COLO668 (cell line): Measurements from ENCODE around the gene CBY1.
"Not testable (repeated sequence)": the region's sequence is repeated elsewhere in the genome, so short reads cannot be mapped to it uniquely, and the experiment has no call there.

Experiments used
- DNase-seq: peaks from one replicate; lab custom pipeline; 2025; ENCODE audit not compliant: unreplicated experiment; lab: John Stamatoyannopoulos, UW

CBY1 gene

GRCh38 chr22:38656256-38657044, at the start of gene CBY1, which contains the start of gene FAM227A:
CBY1 (plus strand) TSS chr22:38656638; CDS start chr22:38668055, 11,417 bp downstream.
FAM227A (minus strand) TSS chr22:38656392; CDS start chr22:38650168, 6,224 bp downstream.
- peak; percentile 96 for DNase-seq

GRCh38 chr22:38607680-38608079, 48.8 kb upstream of the CBY1 start:
- DNase-seq, result no peak

- DNase-seq, result no peak
Observed at GRCh38 chr22:38608992-38609750, 47.3 kb upstream of the CBY1 start.

GRCh38 chr22:38610234-38610633, 46.2 kb upstream of the CBY1 start:
- no peak for DNase-seq

- no peak for DNase-seq
Observed at GRCh38 chr22:38611559-38611958, 44.9 kb upstream of the CBY1 start.

GRCh38 chr22:38612217-38613006, 44.0 kb upstream of the CBY1 start:
- no peak for DNase-seq

GRCh38 chr22:38613588-38613987, 42.9 kb upstream of the CBY1 start:
- DNase-seq, result no peak

GRCh38 chr22:38614332-38615063, 41.9 kb upstream of the CBY1 start:
- no peak for DNase-seq

- not testable (repeated sequence) for DNase-seq
Observed at GRCh38 chr22:38615064-38615405, 41.4 kb upstream of the CBY1 start.

GRCh38 chr22:38618258-38618657, 38.2 kb upstream of the CBY1 start:
- no peak for DNase-seq

- DNase-seq, result no peak
Observed at GRCh38 chr22:38618682-38619081, 37.8 kb upstream of the CBY1 start.

GRCh38 chr22:38623351-38623750, 33.1 kb upstream of the CBY1 start:
- DNase-seq, result no peak

- DNase-seq, result peak; percentile 42
Observed at GRCh38 chr22:38628444-38628843, 28.0 kb upstream of the CBY1 start.

- peak; percentile 24 for DNase-seq
Observed at GRCh38 chr22:38629108-38629507, 27.3 kb upstream of the CBY1 start.

- no peak for DNase-seq
Observed at GRCh38 chr22:38631724-38632123, 24.7 kb upstream of the CBY1 start.

GRCh38 chr22:38632528-38632927, 23.9 kb upstream of the CBY1 start:
- no peak for DNase-seq

GRCh38 chr22:38638216-38638615, 18.2 kb upstream of the CBY1 start:
- no peak for DNase-seq

GRCh38 chr22:38638728-38639127, 17.7 kb upstream of the CBY1 start:
- no peak for DNase-seq

GRCh38 chr22:38641476-38642040, 14.9 kb upstream of the CBY1 start:
- no peak for DNase-seq

GRCh38 chr22:38644245-38644644, 12.2 kb upstream of the CBY1 start:
- DNase-seq, result not testable (repeated sequence)
